Peyer's patch (tissue), 4 donors: ENCODE results near the gene MAEA. TPM values are rescaled to one million over a fixed set of nuclear protein-coding genes. Genes with fewer than 3 reads are reported as not detected.
A peak's percentile ranks its signal among the peaks of the same experiment; 100 is the strongest.

Experiments used
- DNase-seq, 3 donors: peaks; one replicate each; pipeline ENCODE4 v3.0.0-alpha.2; 2017 to 2019
- H3K27ac ChIP-seq, 4 donors: fragments of 200-600 bp; sonication (generic); one replicate each; pipeline ENCODE4 v1.5.1; 2016 to 2019
- H3K27me3 ChIP-seq, 2 donors: fragments of 200-600 bp; sonication (generic); one replicate each; pipeline ENCODE4 v1.5.1; 2019
- H3K36me3 ChIP-seq, 3 donors: fragments of 200-600 bp; sonication (generic); one replicate each; pipeline ENCODE4 v1.5.1; 2016 to 2019
- H3K4me1 ChIP-seq, 4 donors: fragments of 200-600 bp; sonication (generic); one replicate each; pipeline ENCODE4 v1.5.1; 2016 to 2019
- H3K4me3 ChIP-seq, 4 donors: fragments of 200-600 bp; sonication (generic); 1 replicate in 3 of 4; 2 replicates in 1 of 4; pipeline ENCODE4 v1.5.1; 2016 to 2019; ENCODE audit warnings: mild to moderate bottlenecking in 1 of 4
- H3K9me3 ChIP-seq, 4 donors: fragments of 200-600 bp; sonication (generic); one replicate each; pipeline ENCODE4 v1.5.1; 2016 to 2019; ENCODE audit warnings: mild to moderate bottlenecking in 1 of 4
- POLR2A ChIP-seq, 2 donors: fragments of 450-650 bp; IDR thresholded peaks; one replicate each; pipeline ENCODE4 v1.5.1; 2017; ENCODE audit warnings: antibody characterized with exemption in 2 of 2, mild to moderate bottlenecking in 2 of 2, moderate library complexity in 2 of 2
- total RNA-seq, 4 donors: library from RNA; depleted of rRNA; stranded (reverse); fragments of >200 nt; gene quantifications; one replicate each; pipeline ENCODE4 v1.1.0, GENCODE V29; 2016
- TF ChIP-seq, protein P1 (sequence below), 6 experiments: fragments of 450-650 bp in 4 of 6; fragments of 200-600 bp in 2 of 6; sonication (generic) in 1 of 6; IDR thresholded peaks; one replicate each; pipeline ENCODE4 v1.5.1; 2017 to 2019; ENCODE audit warnings: antibody characterized with exemption in 6 of 6, mild to moderate bottlenecking in 3 of 6, moderate library complexity in 1 of 6

The MAEA gene
- total RNA-seq, 4 donors from 2014 or later, result 112 to 200 (median 143) TPM

DNA sequence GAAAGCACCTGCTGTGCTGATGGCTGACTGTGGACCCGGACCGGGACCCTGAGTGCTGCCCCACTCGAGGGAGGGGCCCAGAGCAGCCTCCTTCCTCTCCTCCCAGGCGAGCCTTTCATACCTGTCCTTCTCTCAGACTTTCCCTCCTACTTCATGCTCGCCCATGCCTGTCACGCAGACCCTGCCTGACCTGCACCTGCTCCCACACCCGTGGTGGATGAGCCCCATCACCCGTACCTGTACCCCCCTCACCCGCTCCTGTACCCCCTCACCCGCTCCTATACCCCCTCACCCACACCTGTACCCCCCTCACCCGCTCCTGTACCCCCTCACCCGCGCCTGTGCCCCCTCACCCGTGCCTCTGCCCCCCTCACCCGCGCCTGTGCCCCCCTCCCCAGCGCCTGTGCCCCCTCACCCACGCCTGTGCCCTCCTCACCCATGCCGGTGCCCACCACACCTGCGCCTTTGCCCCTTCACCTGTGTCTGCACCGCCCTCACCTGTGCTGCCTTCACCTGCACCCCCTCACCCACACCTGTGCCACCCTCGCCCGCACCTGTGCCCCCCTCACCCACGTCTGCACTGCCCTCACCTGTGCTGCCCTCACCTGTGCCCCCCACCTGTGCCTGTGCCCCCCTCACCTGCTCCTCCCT is 5.8 kb downstream of the MAEA start:
- Histone ChIP-seq H3K9me3 (no peaks in the 10 kb centered on the region), H3K4me1 (peaks cover 0 to 41% (median 22%) of the 10 kb centered on the region in 4 donors), H3K4me3 (no peak overlapping the region), H3K36me3 (peaks cover 0 to 51% (median 0%) of the 10 kb centered on the region in 3 donors), H3K27me3 (no peaks in the 10 kb centered on the region), H3K27ac (no peak overlapping the region)
- DNase-seq, result peak in 1 of 3 donors; percentile 29
- TF ChIP-seq, protein P1, sequence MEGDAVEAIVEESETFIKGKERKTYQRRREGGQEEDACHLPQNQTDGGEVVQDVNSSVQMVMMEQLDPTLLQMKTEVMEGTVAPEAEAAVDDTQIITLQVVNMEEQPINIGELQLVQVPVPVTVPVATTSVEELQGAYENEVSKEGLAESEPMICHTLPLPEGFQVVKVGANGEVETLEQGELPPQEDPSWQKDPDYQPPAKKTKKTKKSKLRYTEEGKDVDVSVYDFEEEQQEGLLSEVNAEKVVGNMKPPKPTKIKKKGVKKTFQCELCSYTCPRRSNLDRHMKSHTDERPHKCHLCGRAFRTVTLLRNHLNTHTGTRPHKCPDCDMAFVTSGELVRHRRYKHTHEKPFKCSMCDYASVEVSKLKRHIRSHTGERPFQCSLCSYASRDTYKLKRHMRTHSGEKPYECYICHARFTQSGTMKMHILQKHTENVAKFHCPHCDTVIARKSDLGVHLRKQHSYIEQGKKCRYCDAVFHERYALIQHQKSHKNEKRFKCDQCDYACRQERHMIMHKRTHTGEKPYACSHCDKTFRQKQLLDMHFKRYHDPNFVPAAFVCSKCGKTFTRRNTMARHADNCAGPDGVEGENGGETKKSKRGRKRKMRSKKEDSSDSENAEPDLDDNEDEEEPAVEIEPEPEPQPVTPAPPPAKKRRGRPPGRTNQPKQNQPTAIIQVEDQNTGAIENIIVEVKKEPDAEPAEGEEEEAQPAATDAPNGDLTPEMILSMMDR (IDR thresholded peaks at IDR 0.05), result no peak
- TF ChIP-seq POLR2A (IDR thresholded peaks at IDR 0.05), result no peak

GRCh38 chr4:1296324-1297022 is 6.8 kb downstream of the MAEA start:
- peak in 1 of 3 donors; percentile 20 for DNase-seq
- Histone ChIP-seq H3K36me3 (peaks cover 0 to 57% (median 0%) of the 10 kb centered on the region in 3 donors), H3K4me1 (peaks cover 0 to 31% (median 18%) of the 10 kb centered on the region in 4 donors), H3K27me3 (no peaks in the 10 kb centered on the region), H3K4me3 (no peak overlapping the region), H3K27ac (no peak overlapping the region), H3K9me3 (no peaks in the 10 kb centered on the region)
- no peak for TF ChIP-seq POLR2A (IDR thresholded peaks at IDR 0.05)
- TF ChIP-seq, protein P1 (IDR thresholded peaks at IDR 0.05), result no peak

DNA sequence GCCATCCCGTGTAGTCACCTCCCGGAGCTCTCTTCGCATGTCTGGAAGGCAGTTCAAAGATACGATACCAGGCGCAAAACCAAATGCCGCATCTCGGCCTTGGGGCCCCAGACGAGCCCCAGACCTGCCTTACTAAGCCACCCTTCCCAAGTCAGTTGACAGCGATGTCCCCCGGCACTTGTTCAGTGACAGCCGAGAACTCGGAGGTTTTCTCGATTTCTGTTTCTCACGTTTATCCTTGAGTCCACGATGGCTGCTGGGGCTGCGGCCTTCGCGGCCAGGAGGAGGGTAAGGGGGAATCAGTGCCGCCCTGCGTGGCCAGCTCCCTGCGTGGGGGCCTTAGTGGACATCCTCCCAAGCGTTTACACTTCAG is 7.3 kb downstream of the MAEA start:
- H3K36me3 ChIP-seq, result peaks cover 0 to 57% (median 0%) of the 10 kb centered on the region in 3 donors
- no peak for TF ChIP-seq POLR2A (IDR thresholded peaks at IDR 0.05)
- TF ChIP-seq, protein P1 (IDR thresholded peaks at IDR 0.05), result no peak

DNA sequence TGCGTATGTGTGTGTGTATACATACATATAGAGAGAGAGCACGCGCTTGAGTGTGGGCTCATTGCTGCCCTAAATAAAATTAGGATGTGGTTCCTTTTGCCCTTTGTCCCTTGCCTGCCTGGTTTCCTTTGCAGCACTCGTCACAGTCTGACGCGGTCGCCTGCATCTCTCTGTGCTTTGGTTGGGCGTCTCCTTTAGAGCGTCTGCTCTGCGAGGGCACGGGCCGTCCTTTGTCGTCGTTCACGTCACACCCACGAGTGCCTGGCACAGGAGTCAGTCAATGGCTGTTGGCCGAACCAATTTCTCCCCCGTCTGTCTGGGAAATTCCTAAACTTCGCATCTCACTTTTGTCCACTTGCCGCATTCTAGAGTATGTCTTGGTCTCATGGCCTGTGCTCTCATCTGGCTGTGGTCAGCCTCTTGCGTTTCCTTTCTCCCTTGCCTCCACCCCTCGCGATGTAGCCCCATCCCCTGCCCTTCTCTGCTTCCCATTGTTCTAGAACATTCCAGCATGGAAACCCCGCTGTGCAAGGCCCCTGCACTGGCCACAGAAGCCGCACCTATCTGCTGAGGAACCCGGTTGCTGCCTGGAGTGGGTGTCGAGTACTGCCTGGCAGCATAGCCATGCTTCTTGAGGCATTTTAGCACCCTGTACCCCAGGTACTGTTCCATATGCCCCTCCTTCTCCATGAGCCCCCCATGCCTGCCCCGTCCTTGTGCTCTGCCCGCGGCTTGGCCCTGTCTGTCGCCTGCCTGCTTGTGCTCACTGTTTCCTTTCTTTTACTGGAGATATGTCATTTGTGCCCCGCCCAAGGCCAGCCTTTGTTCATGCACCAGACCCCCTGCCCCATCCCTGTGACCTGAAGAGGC is 8.0 kb downstream of the MAEA start:
- Histone ChIP-seq H3K4me3 (no peak overlapping the region), H3K36me3 (peaks cover 0 to 57% (median 0%) of the 10 kb centered on the region in 3 donors), H3K9me3 (no peaks in the 10 kb centered on the region), H3K27ac (no peak overlapping the region), H3K27me3 (no peaks in the 10 kb centered on the region), H3K4me1 (peaks cover 0 to 19% (median 14%) of the 10 kb centered on the region in 4 donors)
- peak in 1 of 3 donors; percentile 37 for DNase-seq
- no peak for TF ChIP-seq POLR2A (IDR thresholded peaks at IDR 0.05)
- TF ChIP-seq, protein P1 (IDR thresholded peaks at IDR 0.05), result no peak

More for the DNA sequence above, 7.3 kb downstream of the MAEA start:
- Histone ChIP-seq H3K4me1 (peaks cover 0 to 26% (median 17%) of the 10 kb centered on the region in 4 donors), H3K27ac (no peak overlapping the region), H3K27me3 (no peaks in the 10 kb centered on the region), H3K4me3 (no peak overlapping the region), H3K9me3 (no peaks in the 10 kb centered on the region)
- peak in 1 of 3 donors; percentile 37 for DNase-seq

DNA sequence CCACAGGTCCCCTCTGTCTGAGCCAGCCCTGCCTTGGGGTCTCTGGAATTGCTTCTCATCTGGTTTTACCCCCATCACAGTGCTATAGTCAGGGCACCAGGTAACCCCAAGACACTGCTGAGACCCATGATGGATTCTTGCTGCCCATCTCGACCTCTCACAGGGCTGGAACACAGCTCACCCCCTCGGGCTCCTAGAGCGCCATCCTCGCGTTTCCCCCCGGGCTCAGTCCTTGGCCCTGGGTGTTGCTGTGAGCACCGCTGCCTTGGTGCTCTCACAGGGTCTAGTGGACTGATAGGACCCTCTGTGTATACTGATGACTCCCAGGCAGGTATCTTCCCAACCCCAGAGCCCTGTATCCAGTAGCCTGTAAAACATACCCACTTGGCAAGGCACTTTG is 8.8 kb downstream of the MAEA start:
- peaks cover 0 to 19% (median 10%) of the 10 kb centered on the region in 4 donors for H3K4me1 ChIP-seq
- H3K36me3 ChIP-seq, result peaks cover 0 to 56% (median 0%) of the 10 kb centered on the region in 3 donors
- TF ChIP-seq POLR2A (IDR thresholded peaks at IDR 0.05), result no peak
- TF ChIP-seq, protein P1 (IDR thresholded peaks at IDR 0.05), result no peak

More for the DNA sequence above, 8.8 kb downstream of the MAEA start:
- Histone ChIP-seq H3K9me3 (no peaks in the 10 kb centered on the region), H3K4me3 (no peak overlapping the region), H3K27me3 (no peaks in the 10 kb centered on the region), H3K27ac (no peak overlapping the region)
- DNase-seq, result peak in 1 of 3 donors; percentile 19
